ENCODE measurements around the gene GRAMD1B. TPM values are rescaled to one million over a fixed set of nuclear protein-coding genes. Genes with fewer than 3 reads are reported as not detected.

Gene GRAMD1B
- total RNA-seq, 5 donors from 2014 or later (not counting 1 experiment from before 2014, with no cell fraction given) = 8.6 to 15.6 (median 10.5) TPM

GRCh38 chr11:123484448-123484847, 54.4 kb downstream of the GRAMD1B start:
- H3K9me3 ChIP-seq = no peaks in the 10 kb centered on the region
- no peaks in the 10 kb centered on the region for H3K27me3 ChIP-seq (replicated peaks in 1 of 2; ENCODE audit: control insufficient read depth in 2 of 2, extremely low read depth in 1 of 2, insufficient read depth in 2 of 2, low read length in 1 of 2)
- H3K27me3 Mint-ChIP-seq = no peaks in the 10 kb centered on the region
- no peak overlapping the region for H3K4me3 Mint-ChIP-seq
- peaks cover 18% of the 10 kb centered on the region for H3K36me3 Mint-ChIP-seq
- H3K27ac ChIP-seq (ENCODE audit: low read length) = no peak overlapping the region
- ATAC-seq (replicated peaks in 1 of 4) = no peak
- peaks cover 2 to 4% of the 10 kb centered on the region in 2 donors for H3K36me3 ChIP-seq (ENCODE audit: control insufficient read depth in 2 of 2, extremely low read depth in 1 of 2, insufficient read depth in 1 of 2, low read length in 1 of 2)
- WGBS (ENCODE audit: insufficient coverage) = 48% methylated on average over 2 of the region's 8 CpGs
- no peak for DNase-seq
- no peaks in the 10 kb centered on the region for H3K9me3 Mint-ChIP-seq
- ChIA-PET POLR2A (no interaction called here), CTCF (interaction anchor here (0.6 to 1.2 kb wide), 2 partner anchors 8 to 77 kb away, joined by 3 read pairs; no protein-coding TSS in a partner anchor)
- H3K4me1 ChIP-seq (ENCODE audit: control insufficient read depth in 1 of 2, extremely low read depth in 1 of 2, insufficient read depth in 2 of 2, low read length in 2 of 2) = peaks cover 0 to 16% of the 10 kb centered on the region in 2 experiments
- H3K27ac Mint-ChIP-seq = no peak overlapping the region
- no peak overlapping the region for H3K4me3 ChIP-seq (ENCODE audit: control insufficient read depth in 1 of 2, extremely low read depth in 1 of 2, low read length in 1 of 2)
- H3K4me1 Mint-ChIP-seq = peaks cover 0 to 19% (median 6%) of the 10 kb centered on the region in 3 donors

- no peaks in the 10 kb centered on the region for H3K27me3 ChIP-seq (replicated peaks in 1 of 2; ENCODE audit: control insufficient read depth in 2 of 2, extremely low read depth in 1 of 2, insufficient read depth in 2 of 2, low read length in 1 of 2)
- POLR2A ChIA-PET = no interaction called here
- ATAC-seq (replicated peaks in 1 of 4) (no peak), DNase-seq (no peak)
- H3K27ac Mint-ChIP-seq = no peak overlapping the region
- 100% methylated on average over 6 of the region's 8 CpGs for WGBS (ENCODE audit: insufficient coverage)
- H3K4me3 ChIP-seq (ENCODE audit: control insufficient read depth in 1 of 2, extremely low read depth in 1 of 2, low read length in 1 of 2) = no peak overlapping the region
- H3K27me3 Mint-ChIP-seq = no peaks in the 10 kb centered on the region
- H3K27ac ChIP-seq (ENCODE audit: low read length) = no peak overlapping the region
- H3K4me3 Mint-ChIP-seq = no peak overlapping the region
- CTCF ChIA-PET = interaction anchor here in 1 of 2 donors (0.6 to 0.8 kb wide), 2 partner anchors 80 to 196 kb away, joined by 3 to 5 read pairs; no protein-coding TSS in a partner anchor
- H3K9me3 Mint-ChIP-seq = no peaks in the 10 kb centered on the region
- H3K4me1 Mint-ChIP-seq = peaks cover 0 to 6% (median 0%) of the 10 kb centered on the region in 3 donors
- H3K36me3 Mint-ChIP-seq = peaks cover 14% of the 10 kb centered on the region
- H3K36me3 ChIP-seq (ENCODE audit: control insufficient read depth in 2 of 2, extremely low read depth in 1 of 2, insufficient read depth in 1 of 2, low read length in 1 of 2) = peaks cover 2 to 4% of the 10 kb centered on the region in 2 donors
- no peaks in the 10 kb centered on the region for H3K9me3 ChIP-seq
- H3K4me1 ChIP-seq (ENCODE audit: control insufficient read depth in 1 of 2, extremely low read depth in 1 of 2, insufficient read depth in 2 of 2, low read length in 2 of 2) = no peaks in the 10 kb centered on the region
Measured at GRCh38 chr11:123487157-123487744, 57.2 kb downstream of the GRAMD1B start.

GRCh38 chr11:123490527-123490926, 60.5 kb downstream of the GRAMD1B start:
- Mint-ChIP-seq H3K27ac (no peak overlapping the region), H3K4me1 (no peaks in the 10 kb centered on the region), H3K27me3 (no peaks in the 10 kb centered on the region), H3K36me3 (peaks cover 3% of the 10 kb centered on the region), H3K4me3 (no peak overlapping the region), H3K9me3 (no peaks in the 10 kb centered on the region)
- CTCF ChIA-PET = no interaction called here
- H3K4me1 ChIP-seq (ENCODE audit: control insufficient read depth in 1 of 2, extremely low read depth in 1 of 2, insufficient read depth in 2 of 2, low read length in 2 of 2) = no peaks in the 10 kb centered on the region
- ATAC-seq (replicated peaks in 1 of 4) = no peak
- no peaks in the 10 kb centered on the region for H3K9me3 ChIP-seq
- 92% methylated on average over 2 of the region's 2 CpGs for WGBS (ENCODE audit: insufficient coverage)
- no peak overlapping the region for H3K27ac ChIP-seq (ENCODE audit: low read length)
- no peak overlapping the region for H3K4me3 ChIP-seq (ENCODE audit: control insufficient read depth in 1 of 2, extremely low read depth in 1 of 2, low read length in 1 of 2)
- peaks cover 0 to 4% of the 10 kb centered on the region in 2 donors for H3K36me3 ChIP-seq (ENCODE audit: control insufficient read depth in 2 of 2, extremely low read depth in 1 of 2, insufficient read depth in 1 of 2, low read length in 1 of 2)
- POLR2A ChIA-PET = no interaction called here
- no peak for DNase-seq
- no peaks in the 10 kb centered on the region for H3K27me3 ChIP-seq (replicated peaks in 1 of 2; ENCODE audit: control insufficient read depth in 2 of 2, extremely low read depth in 1 of 2, insufficient read depth in 2 of 2, low read length in 1 of 2)

- no peak for ATAC-seq (replicated peaks in 1 of 4)
- Histone ChIP-seq H3K9me3 (no peaks in the 10 kb centered on the region), H3K27me3 (replicated peaks in 1 of 2; ENCODE audit: control insufficient read depth in 2 of 2, extremely low read depth in 1 of 2, insufficient read depth in 2 of 2, low read length in 1 of 2) (no peaks in the 10 kb centered on the region), H3K36me3 (ENCODE audit: control insufficient read depth in 2 of 2, extremely low read depth in 1 of 2, insufficient read depth in 1 of 2, low read length in 1 of 2) (no peaks in the 10 kb centered on the region), H3K4me3 (ENCODE audit: control insufficient read depth in 1 of 2, extremely low read depth in 1 of 2, low read length in 1 of 2) (no peak overlapping the region), H3K27ac (ENCODE audit: low read length) (no peak overlapping the region), H3K4me1 (ENCODE audit: control insufficient read depth in 1 of 2, extremely low read depth in 1 of 2, insufficient read depth in 2 of 2, low read length in 2 of 2) (no peaks in the 10 kb centered on the region)
- Mint-ChIP-seq H3K9me3 (no peaks in the 10 kb centered on the region), H3K27me3 (no peaks in the 10 kb centered on the region), H3K4me1 (no peaks in the 10 kb centered on the region), H3K27ac (no peak overlapping the region), H3K36me3 (no peaks in the 10 kb centered on the region), H3K4me3 (no peak overlapping the region)
- no CpG with 5 or more reads among the region's 3 CpGs for WGBS (ENCODE audit: insufficient coverage)
- ChIA-PET CTCF (no interaction called here), POLR2A (no interaction called here)
- DNase-seq = no peak
Measured at GRCh38 chr11:123491241-123491640, 61.2 kb downstream of the GRAMD1B start.

- no peaks in the 10 kb centered on the region for H3K27me3 Mint-ChIP-seq
- no peaks in the 10 kb centered on the region for H3K36me3 Mint-ChIP-seq
Measured at GRCh38 chr11:123493349-123494063, 63.4 kb downstream of the GRAMD1B start.

GRCh38 chr11:123494195-123495050, 64.4 kb downstream of the GRAMD1B start:
- Histone ChIP-seq H3K9me3 (no peaks in the 10 kb centered on the region), H3K27ac (ENCODE audit: low read length) (no peak overlapping the region), H3K27me3 (replicated peaks in 1 of 2; ENCODE audit: control insufficient read depth in 2 of 2, extremely low read depth in 1 of 2, insufficient read depth in 2 of 2, low read length in 1 of 2) (no peaks in the 10 kb centered on the region), H3K36me3 (ENCODE audit: control insufficient read depth in 2 of 2, extremely low read depth in 1 of 2, insufficient read depth in 1 of 2, low read length in 1 of 2) (no peaks in the 10 kb centered on the region), H3K4me1 (ENCODE audit: control insufficient read depth in 1 of 2, extremely low read depth in 1 of 2, insufficient read depth in 2 of 2, low read length in 2 of 2) (no peaks in the 10 kb centered on the region), H3K4me3 (ENCODE audit: control insufficient read depth in 1 of 2, extremely low read depth in 1 of 2, low read length in 1 of 2) (no peak overlapping the region)
- H3K27me3 Mint-ChIP-seq = no peaks in the 10 kb centered on the region
- H3K36me3 Mint-ChIP-seq = no peaks in the 10 kb centered on the region
- H3K27ac Mint-ChIP-seq = no peak overlapping the region
- CTCF ChIA-PET = interaction anchor here (0.6 kb wide), 3 partner anchors 88 to 1958 kb away, joined by 3 read pairs; no protein-coding TSS in a partner anchor
- DNase-seq (no peak), ATAC-seq (replicated peaks in 1 of 4) (no peak)
- H3K4me1 Mint-ChIP-seq = no peaks in the 10 kb centered on the region
- POLR2A ChIA-PET = interaction anchor here in 1 of 2 donors (0.5 kb wide), 1 partner anchor 65 kb away, joined by 5 read pairs; no protein-coding TSS in a partner anchor
- whole genome bisulfite sequencing (ENCODE audit: insufficient coverage) = 100% methylated on average over 2 of the region's 6 CpGs
- H3K4me3 Mint-ChIP-seq = no peak overlapping the region
- H3K9me3 Mint-ChIP-seq = no peaks in the 10 kb centered on the region

More at GRCh38 chr11:123493349-123494063, 63.4 kb downstream of the GRAMD1B start:
- no peak for ATAC-seq (replicated peaks in 1 of 4)
- no peaks in the 10 kb centered on the region for H3K27me3 ChIP-seq (replicated peaks in 1 of 2; ENCODE audit: control insufficient read depth in 2 of 2, extremely low read depth in 1 of 2, insufficient read depth in 2 of 2, low read length in 1 of 2)
- CTCF ChIA-PET = no interaction called here
- H3K4me1 ChIP-seq (ENCODE audit: control insufficient read depth in 1 of 2, extremely low read depth in 1 of 2, insufficient read depth in 2 of 2, low read length in 2 of 2) = no peaks in the 10 kb centered on the region
- Mint-ChIP-seq H3K27ac (no peak overlapping the region), H3K9me3 (no peaks in the 10 kb centered on the region), H3K4me1 (no peaks in the 10 kb centered on the region), H3K4me3 (no peak overlapping the region)
- H3K9me3 ChIP-seq = no peaks in the 10 kb centered on the region
- DNase-seq = no peak
- H3K4me3 ChIP-seq (ENCODE audit: control insufficient read depth in 1 of 2, extremely low read depth in 1 of 2, low read length in 1 of 2) = no peak overlapping the region
- POLR2A ChIA-PET = no interaction called here
- no peaks in the 10 kb centered on the region for H3K36me3 ChIP-seq (ENCODE audit: control insufficient read depth in 2 of 2, extremely low read depth in 1 of 2, insufficient read depth in 1 of 2, low read length in 1 of 2)
- no peak overlapping the region for H3K27ac ChIP-seq (ENCODE audit: low read length)
- 100% methylated on average over 1 of the region's 5 CpGs for WGBS (ENCODE audit: insufficient coverage)

All from T-cell (primary cell).